LoVo (cell line): ENCODE results near the gene MTMR3.
A peak's percentile ranks its signal among the peaks of the same experiment; 100 is the strongest.

Experiments used
- DNase-seq: peaks from one replicate; pipeline ENCODE4 v3.0.0-alpha.2; 2016; ENCODE audit warnings: low spot score

Gene MTMR3

GRCh38 chr22:29916007-29916544 lies 33.1 kb downstream of the MTMR3 start:
- no peak for DNase-seq

- no peak for DNase-seq
Measured at GRCh38 chr22:29917052-29917902, 34.3 kb downstream of the MTMR3 start.

DNA sequence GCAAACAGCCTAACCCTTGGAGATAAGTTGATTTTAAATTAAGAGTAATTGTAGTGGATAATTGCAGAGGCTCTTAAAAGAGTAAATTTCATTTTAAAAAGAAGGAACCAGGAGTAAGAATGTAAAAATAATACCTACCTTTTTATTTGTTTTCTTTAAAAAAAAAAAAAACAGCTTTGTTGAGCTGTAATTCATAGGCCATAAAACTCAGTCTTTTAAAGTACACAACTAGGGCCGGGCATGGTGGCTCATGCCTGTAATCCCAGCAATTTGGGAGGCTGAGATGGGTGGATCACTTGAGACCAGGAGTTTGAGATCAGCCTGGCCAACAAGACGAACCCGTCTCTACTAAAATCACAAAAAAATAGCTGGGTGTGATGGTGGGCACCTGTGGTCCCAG lies 42.4 kb downstream of the MTMR3 start:
- no peak for DNase-seq

GRCh38 chr22:29926057-29926456 lies 43.1 kb downstream of the MTMR3 start:
- DNase-seq: no peak

GRCh38 chr22:29932136-29932535 lies 49.2 kb downstream of the MTMR3 start:
- DNase-seq: no peak

- DNase-seq: no peak
Measured at GRCh38 chr22:29933619-29934018, 50.6 kb downstream of the MTMR3 start.

- DNase-seq: no peak
Measured at GRCh38 chr22:29934596-29934995, 51.6 kb downstream of the MTMR3 start.

DNA sequence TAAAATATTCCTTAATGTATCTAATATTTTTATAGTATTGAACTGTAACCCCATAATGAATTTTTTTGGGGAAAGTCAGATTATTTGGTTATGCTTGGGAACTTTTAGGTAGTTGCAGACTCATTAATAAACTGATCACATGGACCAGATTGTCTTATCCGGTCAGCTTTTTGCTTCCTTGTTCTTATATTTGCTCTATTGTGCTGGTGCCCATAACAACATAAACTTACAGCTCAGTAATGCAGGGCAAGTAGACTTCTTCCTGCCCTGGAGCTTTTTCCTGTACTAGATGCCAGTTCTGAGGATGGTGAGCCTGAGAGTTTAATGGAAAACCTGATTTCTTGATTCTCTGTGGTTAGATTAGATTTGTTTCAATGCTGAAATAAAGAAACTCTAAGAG lies 53.2 kb downstream of the MTMR3 start:
- no peak for DNase-seq

GRCh38 chr22:29937940-29938693 lies 55.1 kb downstream of the MTMR3 start:
- DNase-seq: no peak

- peak; percentile 2 for DNase-seq
Measured at GRCh38 chr22:29940526-29940925, 57.6 kb downstream of the MTMR3 start.

DNA sequence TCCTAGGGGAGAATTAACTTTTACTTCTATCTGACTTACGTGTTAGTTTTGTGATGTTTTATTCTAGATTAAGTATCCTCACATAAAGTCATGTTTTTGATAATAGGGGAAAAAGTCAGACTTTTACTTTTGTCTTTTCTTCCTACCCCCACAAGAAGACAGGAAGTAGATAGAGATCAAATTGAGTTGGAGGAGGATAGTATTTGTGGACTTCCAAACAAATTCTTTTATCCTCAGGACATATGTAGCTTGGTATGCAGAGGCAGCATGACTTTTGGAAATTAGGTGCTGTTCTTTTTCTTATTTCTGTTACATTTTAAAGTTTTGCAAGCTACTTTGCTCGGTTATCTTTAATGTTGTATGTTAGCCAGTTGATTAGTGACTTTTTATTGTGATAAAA lies 61.4 kb downstream of the MTMR3 start:
- DNase-seq: no peak

DNA sequence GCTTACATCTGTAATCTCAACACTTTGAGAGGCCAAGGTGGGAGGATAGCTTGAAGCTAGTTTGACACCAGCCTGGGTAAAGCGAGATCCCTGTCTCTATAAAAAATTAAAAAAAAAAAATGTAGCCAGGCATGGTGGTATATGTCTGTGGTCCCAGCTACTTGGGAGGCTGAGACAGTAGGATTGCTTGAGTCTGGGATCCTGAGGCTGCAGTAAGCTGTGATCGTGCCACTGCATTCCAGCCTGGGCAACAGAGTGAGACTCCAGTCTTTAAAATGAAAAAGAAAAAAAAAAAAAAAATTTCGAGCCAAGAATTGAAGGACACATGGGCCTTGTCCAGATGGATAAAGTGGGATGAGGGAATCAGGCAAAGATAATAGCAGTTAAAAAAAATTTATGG lies 62.5 kb downstream of the MTMR3 start:
- DNase-seq: no peak

- DNase-seq: no peak
Measured at GRCh38 chr22:29946220-29946619, 63.2 kb downstream of the MTMR3 start.

DNA sequence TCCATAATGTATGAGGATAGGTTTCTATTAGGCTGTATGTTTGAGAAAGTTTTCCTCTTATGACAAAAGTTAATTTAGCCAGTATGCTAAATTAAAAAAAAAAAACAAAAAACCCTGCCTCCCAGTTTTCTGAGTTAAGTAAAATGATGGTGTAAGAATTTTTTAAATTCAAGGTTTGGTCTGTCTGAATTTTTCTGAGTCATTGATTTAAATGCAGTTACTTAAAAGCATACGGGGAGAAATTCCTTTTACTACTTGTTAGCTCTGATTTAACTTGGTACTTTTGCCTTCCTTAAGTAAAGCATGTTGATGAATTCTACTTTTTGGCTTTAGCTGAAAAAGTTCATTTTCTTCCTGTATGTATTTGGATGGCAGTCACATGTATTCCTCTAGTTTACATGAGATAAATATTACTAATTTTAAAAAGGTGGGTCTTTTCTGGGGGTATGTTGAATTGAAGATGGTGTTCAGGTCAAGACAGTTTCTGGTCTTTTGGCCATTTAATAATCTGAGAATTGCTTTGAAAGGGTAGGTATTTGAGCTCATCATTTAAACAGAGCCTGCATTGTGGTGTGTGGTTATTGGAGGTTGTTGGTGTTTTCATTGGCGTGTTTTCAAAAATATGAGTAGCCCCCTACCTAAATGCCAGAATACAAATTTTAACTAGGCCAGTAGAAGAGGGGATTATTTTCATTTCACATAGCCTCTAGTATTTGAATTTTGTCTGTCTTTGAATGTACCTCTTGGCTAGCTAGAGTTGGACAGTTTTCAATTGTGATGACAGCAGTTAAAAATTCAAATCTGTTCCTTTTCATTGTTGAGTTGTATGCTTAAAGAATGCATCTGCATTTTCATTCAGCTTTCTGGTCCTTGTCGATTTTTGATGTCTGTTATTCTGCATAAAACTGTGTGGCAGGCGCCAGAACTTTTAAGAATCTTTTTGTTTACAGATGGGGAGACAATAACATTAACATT lies 64.7 kb downstream of the MTMR3 start:
- DNase-seq: no peak

DNA sequence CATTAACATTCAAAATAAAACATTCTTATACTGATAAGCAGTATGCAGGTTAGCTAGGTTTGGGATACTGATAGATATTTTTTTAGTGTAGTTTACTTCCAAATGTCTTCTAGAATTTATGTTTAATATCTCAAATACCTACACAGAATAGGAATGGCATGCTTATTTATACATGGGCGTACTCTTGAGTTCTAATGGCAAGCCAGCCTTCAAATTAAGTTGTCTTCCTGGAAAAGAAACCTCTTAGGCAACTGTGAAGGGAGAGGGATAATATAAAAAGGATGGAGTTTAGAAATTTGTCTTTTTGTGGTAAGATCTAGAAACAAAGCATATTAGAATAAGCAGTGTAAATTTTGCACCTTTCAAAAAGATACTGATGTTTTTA lies 65.4 kb downstream of the MTMR3 start:
- no peak for DNase-seq

- DNase-seq: no peak
Measured at GRCh38 chr22:29949872-29950271, 66.9 kb downstream of the MTMR3 start.

DNA sequence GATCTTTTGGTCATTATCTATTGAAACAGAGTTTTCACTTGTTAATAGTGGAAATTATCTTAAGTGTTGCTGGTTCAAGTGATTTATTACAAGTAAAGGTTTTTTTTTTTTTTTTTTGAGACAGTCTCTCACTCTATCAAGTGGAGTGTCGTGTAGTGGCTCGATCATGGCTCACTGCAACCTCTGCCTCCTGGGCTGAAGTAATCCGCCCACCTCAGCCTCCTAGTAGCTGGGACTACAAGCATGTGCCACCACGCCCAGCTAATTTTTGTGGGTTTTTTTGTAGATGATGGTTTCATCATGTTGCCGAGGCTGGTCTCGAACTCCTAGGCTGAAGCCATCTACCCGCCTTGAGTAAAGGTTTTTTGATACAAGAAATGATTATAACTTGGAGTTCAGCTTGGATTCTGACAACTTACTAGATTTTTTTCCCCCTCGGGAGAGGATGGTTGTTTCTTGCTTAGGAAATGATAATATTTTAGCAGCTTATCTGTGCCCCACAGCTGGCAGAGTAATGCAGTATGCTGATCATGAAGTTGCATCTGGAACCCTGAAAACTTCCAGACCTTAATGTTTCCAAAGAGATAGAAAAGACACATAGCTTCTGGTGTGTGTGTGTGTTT lies 68.9 kb downstream of the MTMR3 start:
- no peak for DNase-seq

DNA sequence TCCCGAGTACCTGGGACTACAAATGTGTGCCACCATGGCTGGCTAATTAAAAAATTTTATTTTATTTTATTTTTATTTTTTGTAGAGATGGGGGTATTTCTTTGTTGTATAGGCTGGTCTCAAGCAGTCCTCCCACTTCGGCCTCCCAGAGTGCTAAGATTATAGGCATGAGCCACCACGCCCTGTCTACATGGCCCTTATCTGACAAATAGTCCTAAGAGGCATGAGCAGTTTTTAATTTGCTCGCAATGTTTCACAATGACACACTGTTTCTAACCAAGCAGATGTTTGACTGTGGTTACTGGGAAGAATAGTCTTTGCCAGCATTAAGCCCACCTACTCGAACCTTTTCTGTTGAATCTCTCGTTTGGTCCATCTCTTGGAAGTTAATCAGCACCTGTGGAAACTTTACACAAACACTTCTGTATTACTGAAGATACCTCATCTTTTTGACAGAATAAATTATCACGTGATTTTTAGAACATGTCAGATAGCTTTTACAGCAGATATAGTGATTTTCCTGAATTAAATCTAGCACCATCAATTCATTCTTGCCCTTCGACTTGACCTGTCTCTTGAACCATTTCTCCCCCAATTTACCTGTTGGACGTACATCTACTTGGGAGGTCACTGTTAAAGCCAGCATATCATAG lies 71.4 kb downstream of the MTMR3 start:
- DNase-seq: no peak

- no peak for DNase-seq
Measured at GRCh38 chr22:29956680-29957079, 73.7 kb downstream of the MTMR3 start.

GRCh38 chr22:29958170-29958569 lies 75.2 kb downstream of the MTMR3 start:
- DNase-seq: no peak

DNA sequence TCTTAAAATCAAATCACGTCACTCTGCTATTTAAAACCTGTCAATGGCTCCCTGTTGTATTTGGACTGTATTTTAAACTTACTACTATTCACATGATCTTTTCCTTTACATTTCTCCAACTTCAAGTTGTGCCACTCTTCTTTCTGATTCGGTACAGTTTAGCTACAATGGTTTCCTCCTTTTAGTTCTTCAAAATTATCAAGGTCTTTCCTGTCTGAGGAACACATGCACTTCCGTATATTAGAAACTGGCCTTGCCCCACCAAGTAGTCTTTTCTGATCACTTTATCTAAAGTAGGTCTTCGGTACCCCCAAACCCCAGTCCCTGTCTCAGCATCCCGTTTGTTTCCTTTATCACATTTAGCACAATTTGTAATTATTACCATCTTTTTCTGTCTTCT lies 81.8 kb downstream of the MTMR3 start:
- no peak for DNase-seq
